ENCODE results near the gene MFAP4. TPM values are rescaled to one million over a fixed set of nuclear protein-coding genes. Genes with fewer than 3 reads are reported as not detected.

MFAP4 gene
- total RNA-seq, 1 experiment from 2014 or later: 1.5 TPM

DNA sequence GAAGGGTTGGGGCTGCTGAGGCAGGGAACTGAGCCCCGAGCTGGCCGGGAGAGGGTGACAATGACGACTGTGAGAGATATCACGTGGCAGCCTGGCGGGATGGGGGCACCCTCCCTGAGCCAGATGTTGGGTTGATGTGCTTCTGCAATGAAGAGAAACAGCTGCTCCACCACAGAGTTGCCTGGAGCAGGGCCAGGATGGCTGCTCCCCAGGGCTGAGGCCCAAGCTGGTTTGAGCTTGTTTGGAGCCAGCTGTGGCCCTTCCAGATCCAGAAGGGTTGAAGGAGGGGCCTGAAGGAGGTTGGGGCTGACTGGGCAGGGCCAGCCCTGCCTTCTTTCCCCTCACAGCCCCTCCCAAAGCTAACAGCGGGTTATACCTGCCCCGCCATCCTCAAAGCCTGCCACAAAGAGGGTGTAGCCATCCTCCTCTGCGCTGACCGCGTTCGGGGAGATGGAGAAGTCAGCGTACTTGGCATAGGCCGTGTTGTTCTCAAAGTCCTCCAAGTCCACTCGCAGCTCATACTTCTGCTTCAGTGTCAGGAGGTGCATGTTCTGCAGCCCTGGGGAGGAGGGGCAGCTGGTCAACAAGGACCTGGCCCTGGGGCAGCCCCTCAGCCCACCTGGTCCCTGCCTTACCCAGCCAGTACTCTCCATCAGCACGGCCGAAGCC is 2.1 kb downstream of the MFAP4 start:
- Histone ChIP-seq H3K27ac (ENCODE audit: insufficient read length, low read depth, low read length) (no peak overlapping the region), H2BK20ac (ENCODE audit: low read depth, low read length, poor library complexity, severe bottlenecking) (no peak overlapping the region), H3K9me3 (ENCODE audit: control insufficient read depth, low read depth, low read length) (no peaks in the 10 kb centered on the region), H3K27me3 (ENCODE audit: insufficient read depth, low read length) (no peaks in the 10 kb centered on the region), H3K4ac (ENCODE audit: low read depth, low read length) (no peak overlapping the region), H3K23ac (ENCODE audit: insufficient read length, low read depth, low read length) (no peak overlapping the region), H2BK15ac (ENCODE audit: low read depth, low read length) (no peak overlapping the region), H3K23me2 (ENCODE audit: insufficient read length, low read depth, low read length, poor library complexity, severe bottlenecking) (no peaks in the 10 kb centered on the region), H2BK120ac (ENCODE audit: low read depth, low read length, poor library complexity, severe bottlenecking) (no peak overlapping the region), H3K79me1 (ENCODE audit: insufficient read depth, low read depth, low read length, poor library complexity, severe bottlenecking) (no peaks in the 10 kb centered on the region), H3K4me1 (ENCODE audit: insufficient read depth, low read length) (peaks cover 4% of the 10 kb centered on the region; the same call in 1 of the 2 replicates), H3K56ac (ENCODE audit: insufficient read length, low read depth, low read length) (no peak overlapping the region), H4K20me1 (ENCODE audit: control insufficient read depth, insufficient read depth, insufficient read length) (no peaks in the 10 kb centered on the region), H4K8ac (replicated peaks; ENCODE audit: insufficient read length, low read depth, low read length) (no peak overlapping the region), H2BK12ac (ENCODE audit: insufficient read length, low read depth, low read length) (no peak overlapping the region), H2AK5ac (ENCODE audit: insufficient read length, low read length) (no peak overlapping the region), H3K14ac (ENCODE audit: insufficient read depth, low read length) (no peak overlapping the region), H3K79me2 (ENCODE audit: insufficient read depth, low read length) (no peaks in the 10 kb centered on the region), H3K18ac (ENCODE audit: insufficient read length, low read depth, low read length) (no peak overlapping the region), H4K5ac (ENCODE audit: insufficient read length, low read depth, low read length) (no peak overlapping the region), H3T11ph (ENCODE audit: low read length) (no peak overlapping the region), H4K91ac (ENCODE audit: insufficient read length, low read depth, low read length) (no peak overlapping the region), H2BK5ac (ENCODE audit: insufficient read length, low read length) (no peak overlapping the region), H3K9ac (ENCODE audit: extremely low read depth, insufficient read length, low read length) (no peak overlapping the region), H2AFZ (ENCODE audit: low read length) (no peak overlapping the region), H3K4me2 (ENCODE audit: insufficient read depth, insufficient read length, low read length) (no peak overlapping the region)
- Mint-ChIP-seq H3K9me3 (peaks cover 0 to 2% of the 10 kb centered on the region in 2 experiments; a peak in 1 of 5 replicates), H3K4me1 (peaks cover 28 to 43% of the 10 kb centered on the region in 2 experiments), H3K36me3 (ENCODE audit: insufficient read depth in 1 of 3, low read depth in 3 of 3) (peaks cover 33 to 54% (median 52%) of the 10 kb centered on the region in 3 experiments), H3K27me3 (ENCODE audit: low read depth) (no peaks in the 10 kb centered on the region), H3K4me3 (no peak overlapping the region), H3K27ac (peak overlapping the region in 2 of 3 experiments; percentile 64 to 97; a peak in 4 of 7 replicates)
- WGBS (ENCODE audit: extremely low coverage, insufficient read length, low lambda C conversion rate): no CpG with 5 or more reads among the region's 16 CpGs
- TF ChIP-seq CTCF (conservative IDR thresholded peaks at IDR 0.05): no peak
- no peak for DNase-seq

Data from H9 (cell line).